SK-N-SH treated with all-trans-retinoic acid at 6 μM for 48 hours (cell line): Measurements from ENCODE around the gene ELFN2.
A peak's percentile ranks its signal among the peaks of the same experiment; 100 is the strongest.

Experiments used
- ATAC-seq: fragments of 200-7000 bp; cut with Tn5 transposase; 3 replicates; pipeline ENCODE4 v1.9.1; 2020; ENCODE audit warnings: mild to moderate bottlenecking, moderate library complexity
- ARNTL ChIP-seq: fragments of 450-650 bp; formaldehyde crosslinking; IDR thresholded peaks from 2 replicates; pipeline ENCODE4 v1.5.0; 2020; ENCODE audit warnings: low read depth, mild to moderate bottlenecking, moderate library complexity, borderline replicate concordance
- BACH2 ChIP-seq: fragments of 250-450 bp; sonication (Bioruptor Pico); IDR thresholded peaks from 2 replicates; pipeline ENCODE4 v1.9.0; 2021; ENCODE audit warnings: mild to moderate bottlenecking, borderline replicate concordance
- CREB5 ChIP-seq: fragments of 250-450 bp; sonication (Bioruptor Pico); IDR thresholded peaks from 2 replicates; pipeline ENCODE4 v1.5.1; 2020; ENCODE audit warnings: low read depth, mild to moderate bottlenecking, moderate library complexity
- ESRRG ChIP-seq: fragments of 250-450 bp; sonication (Bioruptor Pico); IDR thresholded peaks from 2 replicates; pipeline ENCODE4 v1.6.1; 2021; ENCODE audit warnings: mild to moderate bottlenecking
- GLIS3 ChIP-seq: fragments of 250-450 bp; sonication (Bioruptor Pico); IDR thresholded peaks from 2 replicates; pipeline ENCODE4 v1.5.0; 2020; ENCODE audit warnings: mild to moderate bottlenecking, moderate library complexity
- ISL1 ChIP-seq: fragments of 250-450 bp; sonication (Bioruptor Pico); IDR thresholded peaks from 2 replicates; pipeline ENCODE4 v2.1.2; 2022; ENCODE audit warnings: mild to moderate bottlenecking, moderate library complexity
- OSR1 ChIP-seq: fragments of 250-450 bp; sonication (Bioruptor Pico); IDR thresholded peaks from 2 replicates; pipeline ENCODE4 v1.8.0; 2022; ENCODE audit warnings: moderate library complexity, mild to moderate bottlenecking, inconsistent platforms
- PATZ1 ChIP-seq: fragments of 250-450 bp; sonication (Bioruptor Pico); IDR thresholded peaks from 2 replicates; pipeline ENCODE4 v1.8.0; 2020; ENCODE audit warnings: mild to moderate bottlenecking, moderate library complexity, borderline replicate concordance
- PPARA ChIP-seq: fragments of 250-450 bp; sonication (Bioruptor Pico); IDR thresholded peaks from 2 replicates; pipeline ENCODE4 v1.5.0; 2020; ENCODE audit warnings: mild to moderate bottlenecking, borderline replicate concordance
- RARB ChIP-seq: fragments of 250-450 bp; sonication (Bioruptor Pico); IDR thresholded peaks from 2 replicates; pipeline ENCODE4 v1.8.0; 2021; ENCODE audit warnings: mild to moderate bottlenecking, moderate library complexity
- SNAI2 ChIP-seq: fragments of 250-450 bp; sonication (Bioruptor Pico); IDR thresholded peaks from 2 replicates; pipeline ENCODE4 v1.5.0; 2020; ENCODE audit warnings: mild to moderate bottlenecking, moderate library complexity
- ZC3H10 ChIP-seq: fragments of 250-450 bp; sonication (Bioruptor Pico); IDR thresholded peaks from 2 replicates; pipeline ENCODE4 v1.5.1; 2021; ENCODE audit warnings: mild to moderate bottlenecking, moderate library complexity
- ZFP30 ChIP-seq: fragments of 450-650 bp; formaldehyde crosslinking; IDR thresholded peaks from 2 replicates; pipeline ENCODE4 v1.5.0; 2022; ENCODE audit warnings: mild to moderate bottlenecking, moderate library complexity
- ZNF565 ChIP-seq: fragments of 450-650 bp; formaldehyde crosslinking; conservative IDR thresholded peaks from 2 replicates; pipeline ENCODE4 v1.5.0; 2020; ENCODE audit warnings: low read depth, mild to moderate bottlenecking, moderate library complexity
- ZNF8 ChIP-seq: fragments of 450-650 bp; formaldehyde crosslinking; IDR thresholded peaks from 2 replicates; pipeline ENCODE4 v1.5.0; 2020; ENCODE audit warnings: mild to moderate bottlenecking, moderate library complexity
- TF ChIP-seq, protein P1 (sequence below): fragments of 250-450 bp; sonication (Bioruptor Pico); IDR thresholded peaks from 2 replicates; pipeline ENCODE4 v1.5.0; 2020; ENCODE audit warnings: mild to moderate bottlenecking, moderate library complexity
- TF ChIP-seq, protein P2 (sequence below): fragments of 250-450 bp; sonication (Bioruptor Pico); IDR thresholded peaks from 2 replicates; pipeline ENCODE4 v1.8.0; 2021; ENCODE audit warnings: low read depth, mild to moderate bottlenecking, moderate library complexity, borderline replicate concordance
- TF ChIP-seq, protein P3 (sequence below): fragments of 250-450 bp; sonication (Bioruptor Pico); IDR thresholded peaks from 2 replicates; pipeline ENCODE4 v1.5.1; 2021; ENCODE audit warnings: mild to moderate bottlenecking, moderate library complexity

The ELFN2 gene

DNA sequence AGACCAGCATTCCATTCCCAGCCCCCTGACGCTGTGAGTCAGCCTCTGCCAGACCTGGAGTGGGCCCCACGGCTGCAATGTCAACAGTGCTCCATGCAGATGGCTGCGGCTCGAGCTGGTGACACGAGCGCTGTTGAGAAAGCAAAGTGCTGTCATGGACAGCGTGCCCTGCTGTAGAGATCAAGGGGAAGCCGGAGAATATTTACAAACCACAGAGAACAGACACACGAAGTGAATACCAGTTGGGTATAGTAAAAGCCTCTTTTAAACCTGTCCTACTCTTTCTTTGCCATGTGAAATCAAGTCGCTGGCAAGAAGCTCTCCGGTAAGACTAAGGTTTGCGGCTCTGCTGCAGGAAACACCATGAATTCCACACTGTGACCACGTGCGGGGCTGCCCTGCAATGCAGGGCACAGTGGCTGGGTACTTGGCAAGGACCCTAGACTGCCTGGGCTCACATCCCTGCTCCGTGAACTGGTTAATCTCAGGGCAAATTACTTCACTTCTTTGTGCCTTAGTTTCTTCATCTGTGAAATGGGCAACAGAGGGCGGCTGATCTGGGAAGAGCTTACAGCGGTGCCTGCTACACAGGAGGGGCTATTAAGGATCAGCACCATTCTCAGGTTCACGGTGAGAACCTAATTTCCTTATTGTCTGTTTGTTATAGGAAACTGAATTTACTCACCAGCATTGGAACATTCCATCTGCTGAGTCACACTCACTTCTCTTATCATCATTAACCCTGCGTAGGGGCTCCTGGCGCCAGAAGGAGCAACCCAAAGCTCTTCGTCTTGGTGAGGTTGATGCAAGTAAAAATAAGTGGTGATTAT, 27.8 kb upstream of the ELFN2 start:
- ATAC-seq: peak; percentile 79
- TF ChIP-seq SNAI2 (no peak), PPARA (CRISPR knock-in tag) (no peak), OSR1 (CRISPR knock-in tag) (no peak), ISL1 (CRISPR knock-in tag) (peak; percentile 50; the same call in 1 of the 2 replicates), ZC3H10 (no peak), RARB (CRISPR knock-in tag) (no peak), ARNTL (CRISPR knock-in tag) (no peak)
- TF ChIP-seq, protein P1, sequence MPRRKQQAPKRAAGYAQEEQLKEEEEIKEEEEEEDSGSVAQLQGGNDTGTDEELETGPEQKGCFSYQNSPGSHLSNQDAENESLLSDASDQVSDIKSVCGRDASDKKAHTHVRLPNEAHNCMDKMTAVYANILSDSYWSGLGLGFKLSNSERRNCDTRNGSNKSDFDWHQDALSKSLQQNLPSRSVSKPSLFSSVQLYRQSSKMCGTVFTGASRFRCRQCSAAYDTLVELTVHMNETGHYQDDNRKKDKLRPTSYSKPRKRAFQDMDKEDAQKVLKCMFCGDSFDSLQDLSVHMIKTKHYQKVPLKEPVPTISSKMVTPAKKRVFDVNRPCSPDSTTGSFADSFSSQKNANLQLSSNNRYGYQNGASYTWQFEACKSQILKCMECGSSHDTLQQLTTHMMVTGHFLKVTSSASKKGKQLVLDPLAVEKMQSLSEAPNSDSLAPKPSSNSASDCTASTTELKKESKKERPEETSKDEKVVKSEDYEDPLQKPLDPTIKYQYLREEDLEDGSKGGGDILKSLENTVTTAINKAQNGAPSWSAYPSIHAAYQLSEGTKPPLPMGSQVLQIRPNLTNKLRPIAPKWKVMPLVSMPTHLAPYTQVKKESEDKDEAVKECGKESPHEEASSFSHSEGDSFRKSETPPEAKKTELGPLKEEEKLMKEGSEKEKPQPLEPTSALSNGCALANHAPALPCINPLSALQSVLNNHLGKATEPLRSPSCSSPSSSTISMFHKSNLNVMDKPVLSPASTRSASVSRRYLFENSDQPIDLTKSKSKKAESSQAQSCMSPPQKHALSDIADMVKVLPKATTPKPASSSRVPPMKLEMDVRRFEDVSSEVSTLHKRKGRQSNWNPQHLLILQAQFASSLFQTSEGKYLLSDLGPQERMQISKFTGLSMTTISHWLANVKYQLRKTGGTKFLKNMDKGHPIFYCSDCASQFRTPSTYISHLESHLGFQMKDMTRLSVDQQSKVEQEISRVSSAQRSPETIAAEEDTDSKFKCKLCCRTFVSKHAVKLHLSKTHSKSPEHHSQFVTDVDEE (CRISPR knock-in tag): no peak
- TF ChIP-seq, protein P2, sequence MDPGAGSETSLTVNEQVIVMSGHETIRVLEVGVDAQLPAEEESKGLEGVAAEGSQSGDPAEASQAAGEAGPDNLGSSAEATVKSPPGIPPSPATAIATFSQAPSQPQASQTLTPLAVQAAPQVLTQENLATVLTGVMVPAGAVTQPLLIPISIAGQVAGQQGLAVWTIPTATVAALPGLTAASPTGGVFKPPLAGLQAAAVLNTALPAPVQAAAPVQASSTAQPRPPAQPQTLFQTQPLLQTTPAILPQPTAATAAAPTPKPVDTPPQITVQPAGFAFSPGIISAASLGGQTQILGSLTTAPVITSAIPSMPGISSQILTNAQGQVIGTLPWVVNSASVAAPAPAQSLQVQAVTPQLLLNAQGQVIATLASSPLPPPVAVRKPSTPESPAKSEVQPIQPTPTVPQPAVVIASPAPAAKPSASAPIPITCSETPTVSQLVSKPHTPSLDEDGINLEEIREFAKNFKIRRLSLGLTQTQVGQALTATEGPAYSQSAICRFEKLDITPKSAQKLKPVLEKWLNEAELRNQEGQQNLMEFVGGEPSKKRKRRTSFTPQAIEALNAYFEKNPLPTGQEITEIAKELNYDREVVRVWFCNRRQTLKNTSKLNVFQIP (CRISPR knock-in tag): no peak

DNA sequence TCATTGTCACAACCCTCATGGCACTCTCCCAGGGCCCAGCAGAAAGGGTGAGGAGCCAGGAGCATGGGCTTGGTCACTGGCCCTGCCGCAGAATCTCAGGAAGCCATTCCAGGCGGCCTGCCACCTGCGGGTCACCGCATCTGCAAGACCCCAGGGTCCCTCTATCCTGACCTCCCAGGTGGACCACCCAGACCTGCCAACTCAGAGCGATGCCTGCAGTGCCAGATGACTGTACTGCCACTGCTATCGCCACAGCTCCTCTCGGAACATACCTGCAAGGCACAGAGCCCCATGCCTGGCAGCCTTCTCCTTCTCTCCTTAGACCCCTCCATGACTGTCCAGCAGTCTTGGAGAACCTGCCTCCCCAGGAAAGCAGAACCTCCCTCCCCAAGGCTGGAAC, 26.4 kb upstream of the ELFN2 start:
- ATAC-seq: no peak
- TF ChIP-seq CREB5 (CRISPR knock-in tag): no peak
- no peak for TF ChIP-seq ZNF565
- no peak for TF ChIP-seq OSR1 (CRISPR knock-in tag)
- TF ChIP-seq ISL1 (CRISPR knock-in tag): no peak
- TF ChIP-seq ESRRG (CRISPR knock-in tag): no peak
- no peak for TF ChIP-seq RARB (CRISPR knock-in tag)
- no peak for TF ChIP-seq BACH2 (CRISPR knock-in tag)
- TF ChIP-seq PATZ1: no peak
- TF ChIP-seq, protein P3, sequence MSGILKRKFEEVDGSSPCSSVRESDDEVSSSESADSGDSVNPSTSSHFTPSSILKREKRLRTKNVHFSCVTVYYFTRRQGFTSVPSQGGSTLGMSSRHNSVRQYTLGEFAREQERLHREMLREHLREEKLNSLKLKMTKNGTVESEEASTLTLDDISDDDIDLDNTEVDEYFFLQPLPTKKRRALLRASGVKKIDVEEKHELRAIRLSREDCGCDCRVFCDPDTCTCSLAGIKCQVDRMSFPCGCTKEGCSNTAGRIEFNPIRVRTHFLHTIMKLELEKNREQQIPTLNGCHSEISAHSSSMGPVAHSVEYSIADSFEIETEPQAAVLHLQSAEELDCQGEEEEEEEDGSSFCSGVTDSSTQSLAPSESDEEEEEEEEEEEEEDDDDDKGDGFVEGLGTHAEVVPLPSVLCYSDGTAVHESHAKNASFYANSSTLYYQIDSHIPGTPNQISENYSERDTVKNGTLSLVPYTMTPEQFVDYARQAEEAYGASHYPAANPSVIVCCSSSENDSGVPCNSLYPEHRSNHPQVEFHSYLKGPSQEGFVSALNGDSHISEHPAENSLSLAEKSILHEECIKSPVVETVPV (CRISPR knock-in tag): no peak
- TF ChIP-seq ZNF8 (CRISPR knock-in tag): no peak
- TF ChIP-seq, protein P1 (CRISPR knock-in tag): no peak
- no peak for TF ChIP-seq ZFP30 (CRISPR knock-in tag)
- no peak for TF ChIP-seq GLIS3 (CRISPR knock-in tag)
- TF ChIP-seq PPARA (CRISPR knock-in tag): no peak
- TF ChIP-seq ARNTL (CRISPR knock-in tag): no peak
- no peak for TF ChIP-seq ZC3H10
- TF ChIP-seq, all 23 proteins: peak for 0
